ENCODE results near the gene ARMC5.

The ARMC5 gene

GRCh38 chr16:31423801-31424200 is 35.5 kb upstream of the ARMC5 start:
- no peak for TF ChIP-seq CTCF (IDR thresholded peaks at IDR 0.05; ENCODE audit: low read depth, low read length)
- no peak for DNase-seq (ENCODE audit: low read depth, low spot score)
- in situ Hi-C loops (cut with HindIII; ENCODE audit: low sequenced_read_pairs): no loop called here
- H3K4me3 ChIP-seq (ENCODE audit: low read depth, low read length): no peak overlapping the region

- H3K4me3 ChIP-seq (ENCODE audit: low read depth, low read length): no peak overlapping the region
- in situ Hi-C loops (cut with HindIII; ENCODE audit: low sequenced_read_pairs): no loop called here
- TF ChIP-seq CTCF (IDR thresholded peaks at IDR 0.05; ENCODE audit: low read depth, low read length): no peak
- DNase-seq (ENCODE audit: low read depth, low spot score): no peak
Observed at GRCh38 chr16:31427441-31428278, 31.6 kb upstream of the ARMC5 start.

GRCh38 chr16:31428279-31428597 is 31.1 kb upstream of the ARMC5 start, which contains the start of gene COX6A2:
COX6A2 (minus strand) TSS chr16:31428360; CDS start chr16:31428325, 35 bp downstream.
- no peak for TF ChIP-seq CTCF (IDR thresholded peaks at IDR 0.05; ENCODE audit: low read depth, low read length)
- H3K4me3 ChIP-seq (ENCODE audit: low read depth, low read length): no peak within 1 kb of the TSS
- in situ Hi-C loops (cut with HindIII; ENCODE audit: low sequenced_read_pairs): no loop called here
- DNase-seq (ENCODE audit: low read depth, low spot score): no peak

- in situ Hi-C loops (cut with HindIII; ENCODE audit: low sequenced_read_pairs): no loop called here
- no peak for DNase-seq (ENCODE audit: low read depth, low spot score)
- no peak overlapping the region for H3K4me3 ChIP-seq (ENCODE audit: low read depth, low read length)
- no peak for TF ChIP-seq CTCF (IDR thresholded peaks at IDR 0.05; ENCODE audit: low read depth, low read length)
Observed at GRCh38 chr16:31428638-31429247, 30.6 kb upstream of the ARMC5 start.

- TF ChIP-seq CTCF (IDR thresholded peaks at IDR 0.05; ENCODE audit: low read depth, low read length): no peak
- no peak for DNase-seq (ENCODE audit: low read depth, low spot score)
- in situ Hi-C loops (cut with HindIII; ENCODE audit: low sequenced_read_pairs): no loop called here
- H3K4me3 ChIP-seq (ENCODE audit: low read depth, low read length): no peak overlapping the region
Observed at GRCh38 chr16:31429314-31429713, 30.0 kb upstream of the ARMC5 start.

GRCh38 chr16:31429796-31430195 is 29.5 kb upstream of the ARMC5 start:
- DNase-seq (ENCODE audit: low read depth, low spot score): no peak
- in situ Hi-C loops (cut with HindIII; ENCODE audit: low sequenced_read_pairs): no loop called here
- no peak for TF ChIP-seq CTCF (IDR thresholded peaks at IDR 0.05; ENCODE audit: low read depth, low read length)
- no peak overlapping the region for H3K4me3 ChIP-seq (ENCODE audit: low read depth, low read length)

All from astrocyte of the spinal cord (primary cell).